ENCODE data around the gene RNF220.

- TF ChIP-seq BACH2 (CRISPR knock-in tag; IDR thresholded peaks at IDR 0.05; ENCODE audit: borderline replicate concordance) (no peak), TCF4 (CRISPR knock-in tag; IDR thresholded peaks at IDR 0.05; ENCODE audit: borderline replicate concordance) (no peak), ZNF70 (CRISPR knock-in tag; IDR thresholded peaks at IDR 0.05) (no peak), GLIS3 (CRISPR knock-in tag; IDR thresholded peaks at IDR 0.05) (no peak), PPARA (CRISPR knock-in tag; IDR thresholded peaks at IDR 0.05; ENCODE audit: borderline replicate concordance) (no peak), ZNF8 (CRISPR knock-in tag; IDR thresholded peaks at IDR 0.05) (no peak)
These were observed 3.9 kb downstream of the RNF220 start for GRCh38 chr1:44408632-44409602.

Data from SK-N-SH treated with all-trans-retinoic acid at 6 μM for 48 hours (cell line).